Aorta (tissue), 5 donors: ENCODE measurements around the gene MATCAP1. TPM values are rescaled to one million over a fixed set of nuclear protein-coding genes. Genes with fewer than 3 reads are reported as not detected.

Experiments
- ATAC-seq: fragments of 200-7000 bp; cut with Tn5 transposase; one replicate; pipeline ENCODE4 v1.9.1; 2022; ENCODE audit warnings: moderate library complexity; ENCODE audit not compliant: low FRiP score
- DNase-seq, 2 donors: peaks; one replicate each; pipeline ENCODE4 v3.0.0-alpha.2; 2020
- H3K27ac ChIP-seq, 2 donors: one replicate each; pipeline ENCODE4 v1.5.1; 2013; ENCODE audit warnings: low read length in 2 of 2, mild to moderate bottlenecking in 2 of 2, moderate library complexity in 2 of 2, control low read depth in 1 of 2, inconsistent platforms in 1 of 2, low read depth in 1 of 2
- H3K27me3 ChIP-seq, 2 donors: one replicate each; pipeline ENCODE4 v1.6.1; 2013; ENCODE audit warnings: control low read depth in 1 of 2, low read length in 1 of 2, mild to moderate bottlenecking in 1 of 2, moderate library complexity in 1 of 2; ENCODE audit not compliant: insufficient read depth in 2 of 2, control insufficient read depth in 1 of 2
- H3K36me3 ChIP-seq, 2 donors: one replicate each; pipeline ENCODE4 v1.6.1; 2013; ENCODE audit warnings: control low read depth in 1 of 2, low read length in 1 of 2, mild to moderate bottlenecking in 1 of 2; ENCODE audit not compliant: insufficient read depth in 2 of 2, control insufficient read depth in 1 of 2
- H3K4me1 ChIP-seq, 2 donors: one replicate each; pipeline ENCODE4 v1.6.1; 2013; ENCODE audit warnings: low read length in 2 of 2, control low read depth in 1 of 2, mild to moderate bottlenecking in 1 of 2, moderate library complexity in 1 of 2; ENCODE audit not compliant: insufficient read depth in 2 of 2, control insufficient read depth in 1 of 2
- H3K4me3 ChIP-seq, 2 donors: one replicate each; pipeline ENCODE4 v1.5.1; 2013; ENCODE audit warnings: low read length in 2 of 2, control low read depth in 1 of 2, mild to moderate bottlenecking in 1 of 2
- H3K9me3 ChIP-seq: one replicate; pipeline ENCODE4 v1.6.1; 2013; ENCODE audit warnings: mild to moderate bottlenecking, low read length; ENCODE audit not compliant: control insufficient read depth
- WGBS, 2 donors: extraction: QIAGEN DNeasy Blood & Tissue Kit; methylation state at CpG; one replicate each; pipeline ENCODE4 v1.1.7; 2013; 5-methylcytosine and 5-hydroxymethylcytosine counted together
- intact Hi-C, 2 donors: fragments of 100-400 bp; cut with DNase I; formaldehyde crosslinking; loops; one replicate each; pipeline versions ENCODE4 v1.14.2 to v1.15.0; 2022
- polyA plus RNA-seq, 2 donors: library from polyadenylated mRNA; stranded (reverse); fragments of 200-250 nt; gene quantifications; one replicate each; pipeline ENCODE4 v1.2.3, GENCODE V29; 2013
- total RNA-seq, 2 donors: library from RNA; stranded (reverse); fragmentation: NEBNext Ultra II Directional; extraction: Animal tissue kit (Norgen Biotek cat#: 25700); gene quantifications; one replicate each; pipeline ENCODE4 v1.2.1, GENCODE V29; 2021
- donor health status: healthy with polysubstance abuse.
- donor health status: Bipolar disorder and iron deficiency.
- donor health status: DM: no; HTN: no; CAD: no.
- donor health status: DM: no; HTN: no; CAD: no.
- donor health status: DM: yes; HTN: yes; CAD: no.

The MATCAP1 gene
- total and polyA plus RNA-seq, 4 donors: 3.0 to 45.7 (median 25.9) TPM

- intact Hi-C loops: loop anchor here in 1 of 2 donors (5.0 kb wide), 1 partner anchor 35 kb away; the partner anchor contains the start of genes E2F4 and EXOC3L1
- Histone ChIP-seq H3K4me3 (peak within 1 kb of the TSS; percentile 77), H3K9me3 (no peaks in the 10 kb centered on the region), H3K36me3 (peaks cover 0 to 4% of the 10 kb centered on the region in 2 donors), H3K4me1 (no peaks in the 10 kb centered on the region), H3K27ac (peak within 1 kb of the TSS in 1 of 2 donors; percentile 48), H3K27me3 (no peaks in the 10 kb centered on the region)
- WGBS, 2 donors: 0% methylated on average over 36 to 46 of the region's 46 CpGs
- ATAC-seq: peak; percentile 97
- DNase-seq: peak; percentile 98 to 99
Measured at GRCh38 chr16:67226804-67227566, 43.2 kb upstream of the MATCAP1 start, which contains the start of gene TMEM208. Gene TMEM208 (plus strand): TSS chr16:67227130. CDS start chr16:67227219, 89 bp downstream.

DNA sequence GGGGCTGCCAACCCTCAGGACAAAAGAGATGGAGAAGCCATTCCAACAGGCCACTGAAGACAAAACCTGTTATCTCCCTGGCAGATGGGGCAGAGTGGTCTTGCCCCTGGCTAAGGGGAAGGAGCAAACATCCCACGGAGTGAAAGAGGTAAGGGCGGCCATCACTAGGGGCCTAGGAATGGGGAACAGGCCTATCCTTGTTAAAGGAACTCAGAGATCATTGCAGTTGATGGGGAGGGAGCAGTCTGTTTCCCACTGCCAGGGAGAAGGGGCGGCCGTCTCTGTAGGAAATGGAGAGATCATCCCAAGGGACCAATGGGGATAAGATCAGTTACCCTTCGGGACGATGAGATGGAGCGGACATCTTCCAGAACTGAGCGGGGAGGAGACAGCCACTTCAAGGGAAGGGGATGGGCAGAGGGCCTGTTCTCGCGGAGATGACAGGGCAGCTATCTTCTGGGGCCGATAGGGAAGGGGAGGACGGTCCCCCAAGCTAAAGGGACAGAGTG, 42.6 kb upstream of the MATCAP1 start:
- H3K36me3 ChIP-seq: peaks cover 0 to 4% of the 10 kb centered on the region in 2 donors
- ATAC-seq (peak; percentile 30), DNase-seq (no peak)
- H3K27ac ChIP-seq: peak overlapping the region in 1 of 2 donors; percentile 20
- H3K4me3 ChIP-seq: peak overlapping the region; percentile 39 to 56
- intact Hi-C loops: loop anchor here in 1 of 2 donors (5.0 kb wide), 1 partner anchor 34 kb away; the partner anchor contains the start of genes E2F4 and EXOC3L1
- 7 to 8% methylated on average over 12 of the region's 12 CpGs for WGBS, 2 donors
- H3K4me1 ChIP-seq: no peaks in the 10 kb centered on the region
- H3K27me3 ChIP-seq: no peaks in the 10 kb centered on the region
- H3K9me3 ChIP-seq: no peaks in the 10 kb centered on the region

- DNase-seq (no peak), ATAC-seq (no peak)
- no peak overlapping the region for H3K27ac ChIP-seq
- intact Hi-C loops: no loop called here
- H3K36me3 ChIP-seq: no peaks in the 10 kb centered on the region
- no peaks in the 10 kb centered on the region for H3K27me3 ChIP-seq
- no peak overlapping the region for H3K4me3 ChIP-seq
- H3K4me1 ChIP-seq: no peaks in the 10 kb centered on the region
- H3K9me3 ChIP-seq: no peaks in the 10 kb centered on the region
- WGBS, 2 donors: 74 to 78% methylated on average over 3 of the region's 3 CpGs
Measured at GRCh38 chr16:67223992-67224391, 40.2 kb upstream of the MATCAP1 start.

- Histone ChIP-seq H3K27me3 (no peaks in the 10 kb centered on the region), H3K4me1 (no peaks in the 10 kb centered on the region), H3K9me3 (no peaks in the 10 kb centered on the region), H3K36me3 (no peaks in the 10 kb centered on the region), H3K27ac (no peak overlapping the region), H3K4me3 (no peak overlapping the region)
- ATAC-seq (peak; percentile 72), DNase-seq (peak in 1 of 2 donors; percentile 81)
- 58% methylated on average over 18 of the region's 18 CpGs for WGBS, 2 donors
- intact Hi-C loops: no loop called here
Measured at GRCh38 chr16:67216612-67217490, 33.1 kb upstream of the MATCAP1 start.

- no peak overlapping the region for H3K4me3 ChIP-seq
- DNase-seq (no peak), ATAC-seq (no peak)
- intact Hi-C loops: no loop called here
- H3K9me3 ChIP-seq: no peaks in the 10 kb centered on the region
- no peaks in the 10 kb centered on the region for H3K36me3 ChIP-seq
- WGBS, 2 donors: 63 to 70% methylated on average over 5 of the region's 5 CpGs
- no peaks in the 10 kb centered on the region for H3K27me3 ChIP-seq
- no peak overlapping the region for H3K27ac ChIP-seq
- no peaks in the 10 kb centered on the region for H3K4me1 ChIP-seq
Measured at GRCh38 chr16:67215706-67216105, 31.9 kb upstream of the MATCAP1 start.

- intact Hi-C loops: no loop called here
- no peak for ATAC-seq
Measured at GRCh38 chr16:67213197-67214019, 29.6 kb upstream of the MATCAP1 start.

DNA sequence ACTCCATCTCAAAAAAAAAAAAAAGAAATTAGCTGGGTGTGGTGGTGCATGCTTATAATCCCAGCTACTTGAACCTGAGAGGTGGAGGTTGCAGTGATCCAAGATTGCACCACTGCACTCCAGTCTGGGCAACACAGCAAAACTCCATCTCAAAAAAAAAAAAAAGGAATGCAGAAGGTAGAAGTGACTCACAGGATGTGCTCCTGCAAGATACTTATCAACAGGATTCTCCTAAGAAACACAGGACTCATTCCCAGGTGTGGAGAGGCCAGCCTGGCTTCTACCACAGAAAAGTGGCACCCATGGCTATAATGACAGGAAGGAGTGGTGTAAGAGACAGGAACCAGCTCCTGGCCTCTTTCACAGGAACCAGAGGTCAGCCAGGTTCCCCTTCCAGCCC, 29.0 kb upstream of the MATCAP1 start:
- Histone ChIP-seq H3K36me3 (no peaks in the 10 kb centered on the region), H3K9me3 (no peaks in the 10 kb centered on the region), H3K4me1 (no peaks in the 10 kb centered on the region), H3K27me3 (no peaks in the 10 kb centered on the region), H3K27ac (no peak overlapping the region), H3K4me3 (no peak overlapping the region)
- DNase-seq (no peak), ATAC-seq (no peak)
- intact Hi-C loops: no loop called here

More at GRCh38 chr16:67213197-67214019, 29.6 kb upstream of the MATCAP1 start:
- Histone ChIP-seq H3K9me3 (no peaks in the 10 kb centered on the region), H3K4me1 (no peaks in the 10 kb centered on the region), H3K36me3 (no peaks in the 10 kb centered on the region), H3K27ac (no peak overlapping the region), H3K4me3 (no peak overlapping the region), H3K27me3 (no peaks in the 10 kb centered on the region)
- 71 to 74% methylated on average over 8 of the region's 8 CpGs for WGBS, 2 donors
- DNase-seq: no peak

GRCh38 chr16:67211674-67212073, 27.9 kb upstream of the MATCAP1 start:
- no peaks in the 10 kb centered on the region for H3K4me1 ChIP-seq
- ATAC-seq (no peak), DNase-seq (no peak)
- no peaks in the 10 kb centered on the region for H3K9me3 ChIP-seq
- WGBS, 2 donors: 77% methylated on average over 7 of the region's 7 CpGs
- H3K36me3 ChIP-seq: no peaks in the 10 kb centered on the region
- intact Hi-C loops: no loop called here
- no peaks in the 10 kb centered on the region for H3K27me3 ChIP-seq
- no peak overlapping the region for H3K4me3 ChIP-seq
- no peak overlapping the region for H3K27ac ChIP-seq
